Activated CD4-positive, alpha-beta T cell treated with anti-CD3 and anti-CD28 coated beads, Interleukin-2, amount 10 ng/mL, durations not matched to agents 24 days and 14 days (primary cell): ENCODE data around the gene ATXN7L3. TPM values are rescaled to one million over a fixed set of nuclear protein-coding genes. Genes with fewer than 3 reads are reported as not detected.

Experiments
- DNase-seq: peaks from one replicate; pipeline ENCODE4 v3.0.0; 2022
- H3K27ac Mint-ChIP-seq: one replicate; pipeline ENCODE4 v1.8.0; 2022; ENCODE audit warnings: mild to moderate bottlenecking, mixed read lengths
- H3K27me3 Mint-ChIP-seq: one replicate; pipeline ENCODE4 v1.8.0; 2022; ENCODE audit warnings: mixed read lengths
- H3K36me3 Mint-ChIP-seq: one replicate; pipeline ENCODE4 v1.8.0; 2022; ENCODE audit warnings: low read depth, mild to moderate bottlenecking, mixed read lengths
- H3K4me1 Mint-ChIP-seq: one replicate; pipeline ENCODE4 v1.8.0; 2021; ENCODE audit warnings: mixed read lengths
- H3K4me3 Mint-ChIP-seq: one replicate; pipeline ENCODE4 v1.8.0; 2022; ENCODE audit warnings: mild to moderate bottlenecking, moderate library complexity, mixed read lengths
- H3K9me3 Mint-ChIP-seq: one replicate; pipeline ENCODE4 v1.8.0; 2021; ENCODE audit warnings: mixed read lengths
- intact Hi-C: fragments of 100-400 bp; cut with micrococcal nuclease; formaldehyde crosslinking; loops from one replicate; pipeline ENCODE4 v1.15.1; 2023
- total RNA-seq: library from RNA; stranded (reverse); gene quantifications from 2 replicates; pipeline ENCODE4 v1.2.3, GENCODE V29; 2022

The ATXN7L3 gene
- total RNA-seq, 1 donor from 2014 or later, result 105 TPM

GRCh38 chr17:44221862-44222111 is 22.1 kb upstream of the ATXN7L3 start:
- DNase-seq, result peak; percentile 81
- intact Hi-C loops, result loop anchor here (1.0 kb wide), 1 partner anchor 105 kb away; no protein-coding TSS in a partner anchor
- Mint-ChIP-seq H3K9me3 (no peaks in the 10 kb centered on the region), H3K4me3 (peak overlapping the region; percentile 94), H3K36me3 (peaks cover 13% of the 10 kb centered on the region), H3K27ac (peak overlapping the region; percentile 91), H3K4me1 (peaks cover 23% of the 10 kb centered on the region), H3K27me3 (peaks cover 2% of the 10 kb centered on the region)

GRCh38 chr17:44221084-44221861 is 21.6 kb upstream of the ATXN7L3 start:
- Mint-ChIP-seq H3K9me3 (no peaks in the 10 kb centered on the region), H3K36me3 (peaks cover 18% of the 10 kb centered on the region), H3K27me3 (peaks cover 2% of the 10 kb centered on the region), H3K27ac (peak overlapping the region; percentile 91), H3K4me3 (peak overlapping the region; percentile 94), H3K4me1 (peaks cover 28% of the 10 kb centered on the region)
- peak; percentile 91 for DNase-seq
- intact Hi-C loops, result loop anchor here (1.0 kb wide), 1 partner anchor 105 kb away; no protein-coding TSS in a partner anchor

GRCh38 chr17:44220213-44221083 is 20.8 kb upstream of the ATXN7L3 start:
- peak; percentile 87 for DNase-seq
- H3K4me3 Mint-ChIP-seq, result peak overlapping the region; percentile 94
- H3K27me3 Mint-ChIP-seq, result peaks cover 2% of the 10 kb centered on the region
- intact Hi-C loops, result loop anchor here (1.0 kb wide), 2 partner anchors 34 to 106 kb away; partner anchors contain the start of gene TMUB2
- peaks cover 37% of the 10 kb centered on the region for H3K4me1 Mint-ChIP-seq
- peak overlapping the region; percentile 98 for H3K27ac Mint-ChIP-seq
- H3K36me3 Mint-ChIP-seq, result peaks cover 27% of the 10 kb centered on the region
- H3K9me3 Mint-ChIP-seq, result no peaks in the 10 kb centered on the region

- Mint-ChIP-seq H3K27ac (peak within 1 kb of the TSS; percentile 98), H3K4me3 (peak within 1 kb of the TSS; percentile 97), H3K9me3 (no peaks in the 10 kb centered on the region), H3K27me3 (peaks cover 2% of the 10 kb centered on the region), H3K4me1 (peaks cover 44% of the 10 kb centered on the region), H3K36me3 (peaks cover 34% of the 10 kb centered on the region)
- intact Hi-C loops, result loop anchor here (1.0 to 10.0 kb wide), 3 partner anchors 33 to 285 kb away; partner anchors contain the start of genes GPATCH8, HROB and TMUB2
- peak; percentile 91 for DNase-seq
Measured at GRCh38 chr17:44219616-44220212, 20.0 kb upstream of the ATXN7L3 start, which contains the start of gene UBTF. Gene UBTF, minus strand, starts transcription at chr17:44219675. Its CDS starts 1,446 bp downstream, at chr17:44218229.

- DNase-seq, result peak; percentile 92
- no peak overlapping the region for H3K27ac Mint-ChIP-seq
- peaks cover 46% of the 10 kb centered on the region for H3K4me1 Mint-ChIP-seq
- H3K27me3 Mint-ChIP-seq, result peaks cover 2% of the 10 kb centered on the region
- H3K4me3 Mint-ChIP-seq, result no peak overlapping the region
- intact Hi-C loops, result loop anchor here (2.0 to 10.0 kb wide), 2 partner anchors 78 to 286 kb away; partner anchors contain the start of genes GPATCH8 and HROB
- H3K9me3 Mint-ChIP-seq, result no peaks in the 10 kb centered on the region
- peaks cover 39% of the 10 kb centered on the region for H3K36me3 Mint-ChIP-seq
Measured at GRCh38 chr17:44219108-44219615, 19.5 kb upstream of the ATXN7L3 start.

GRCh38 chr17:44218344-44219107 is 18.8 kb upstream of the ATXN7L3 start:
- H3K36me3 Mint-ChIP-seq, result peaks cover 46% of the 10 kb centered on the region
- intact Hi-C loops, result loop anchor here (1.0 to 10.0 kb wide), 5 partner anchors 8 to 286 kb away; partner anchors contain the start of genes GPATCH8 and HROB
- peaks cover 2% of the 10 kb centered on the region for H3K27me3 Mint-ChIP-seq
- DNase-seq, result peak; percentile 96
- no peaks in the 10 kb centered on the region for H3K9me3 Mint-ChIP-seq
- peaks cover 52% of the 10 kb centered on the region for H3K4me1 Mint-ChIP-seq
- peak overlapping the region; percentile 97 for H3K27ac Mint-ChIP-seq
- peak overlapping the region; percentile 97 for H3K4me3 Mint-ChIP-seq

- no peak for DNase-seq
- H3K4me1 Mint-ChIP-seq, result peaks cover 52% of the 10 kb centered on the region
- peak overlapping the region; percentile 97 for H3K27ac Mint-ChIP-seq
- peaks cover 53% of the 10 kb centered on the region for H3K36me3 Mint-ChIP-seq
- no peaks in the 10 kb centered on the region for H3K9me3 Mint-ChIP-seq
- H3K4me3 Mint-ChIP-seq, result peak overlapping the region; percentile 97
- intact Hi-C loops, result loop anchor here (1.0 to 10.0 kb wide), 5 partner anchors 8 to 287 kb away; partner anchors contain the start of genes GPATCH8 and HROB
- H3K27me3 Mint-ChIP-seq, result no peaks in the 10 kb centered on the region
Measured at GRCh38 chr17:44217738-44218343, 18.2 kb upstream of the ATXN7L3 start.

GRCh38 chr17:44216694-44217093 is 17.0 kb upstream of the ATXN7L3 start:
- H3K4me3 Mint-ChIP-seq, result peak overlapping the region; percentile 97
- H3K27ac Mint-ChIP-seq, result peak overlapping the region; percentile 97
- intact Hi-C loops, result loop anchor here (10.0 kb wide), 1 partner anchor 288 kb away; the partner anchor contains the start of gene GPATCH8
- peaks cover 58% of the 10 kb centered on the region for H3K36me3 Mint-ChIP-seq
- no peaks in the 10 kb centered on the region for H3K9me3 Mint-ChIP-seq
- H3K27me3 Mint-ChIP-seq, result no peaks in the 10 kb centered on the region
- peaks cover 42% of the 10 kb centered on the region for H3K4me1 Mint-ChIP-seq
- DNase-seq, result no peak

- H3K27ac Mint-ChIP-seq, result peak overlapping the region; percentile 97
- H3K4me3 Mint-ChIP-seq, result peak overlapping the region; percentile 97
- intact Hi-C loops, result loop anchor here (10.0 kb wide), 1 partner anchor 289 kb away; the partner anchor contains the start of gene GPATCH8
- peaks cover 61% of the 10 kb centered on the region for H3K36me3 Mint-ChIP-seq
- no peaks in the 10 kb centered on the region for H3K9me3 Mint-ChIP-seq
- H3K4me1 Mint-ChIP-seq, result peaks cover 38% of the 10 kb centered on the region
- no peaks in the 10 kb centered on the region for H3K27me3 Mint-ChIP-seq
- DNase-seq, result peak; percentile 81
Measured at GRCh38 chr17:44216173-44216572, 16.5 kb upstream of the ATXN7L3 start.

GRCh38 chr17:44214896-44215295 is 15.2 kb upstream of the ATXN7L3 start:
- intact Hi-C loops, result loop anchor here (10.0 kb wide), 1 partner anchor 290 kb away; the partner anchor contains the start of gene GPATCH8
- Mint-ChIP-seq H3K27ac (peak overlapping the region; percentile 32), H3K36me3 (peaks cover 65% of the 10 kb centered on the region), H3K9me3 (no peaks in the 10 kb centered on the region), H3K4me1 (peaks cover 45% of the 10 kb centered on the region), H3K27me3 (no peaks in the 10 kb centered on the region), H3K4me3 (peak overlapping the region; percentile 55)
- DNase-seq, result no peak

- peak overlapping the region; percentile 30 for H3K27ac Mint-ChIP-seq
- no peak for DNase-seq
- H3K36me3 Mint-ChIP-seq, result peaks cover 72% of the 10 kb centered on the region
- H3K9me3 Mint-ChIP-seq, result no peaks in the 10 kb centered on the region
- H3K4me3 Mint-ChIP-seq, result no peak overlapping the region
- intact Hi-C loops, result loop anchor here (10.0 kb wide), 1 partner anchor 291 kb away; the partner anchor contains the start of gene GPATCH8
- H3K27me3 Mint-ChIP-seq, result no peaks in the 10 kb centered on the region
- peaks cover 52% of the 10 kb centered on the region for H3K4me1 Mint-ChIP-seq
Measured at GRCh38 chr17:44214230-44214494, 14.5 kb upstream of the ATXN7L3 start.
